Uterus (tissue), 4 donors: ENCODE data around the gene FHDC1. TPM values are rescaled to one million over a fixed set of nuclear protein-coding genes. Genes with fewer than 3 reads are reported as not detected.

Source experiments
- DNase-seq, 2 donors: peaks; one replicate each; pipeline ENCODE4 v3.0.0-alpha.2; 2019 to 2020
- H3K27ac ChIP-seq, 2 donors: fragments of 200-600 bp; sonication (generic); 1 replicate in 1 of 2; 2 replicates in 1 of 2; pipeline ENCODE4 v1.5.1; 2016 to 2018
- H3K27me3 ChIP-seq, 2 donors: fragments of 200-600 bp; sonication (generic); one replicate each; pipeline ENCODE4 v1.5.1; 2018 to 2019; ENCODE audit warnings: control low read depth in 1 of 2
- H3K36me3 ChIP-seq, 2 donors: fragments of 200-600 bp; sonication (generic); one replicate each; pipeline ENCODE4 v1.5.1; 2019; ENCODE audit warnings: control low read depth in 1 of 2
- H3K4me1 ChIP-seq, 2 donors: fragments of 200-600 bp; sonication (generic); one replicate each; pipeline ENCODE4 v1.5.1; 2018 to 2019; ENCODE audit warnings: control low read depth in 1 of 2
- H3K4me3 ChIP-seq, 2 donors: fragments of 200-600 bp; sonication (generic); 1 replicate in 1 of 2; 2 replicates in 1 of 2; pipeline ENCODE4 v1.5.1; 2018 to 2019; ENCODE audit warnings: mild to moderate bottlenecking in 1 of 2
- H3K9me3 ChIP-seq, 2 donors: fragments of 200-600 bp; sonication (generic); one replicate each; pipeline ENCODE4 v1.5.1; 2019; ENCODE audit warnings: control low read depth in 1 of 2
- CTCF ChIP-seq, 4 experiments: fragments of 200-600 bp in 2 of 4; fragments of 450-650 bp in 2 of 4; sonication (generic) in 2 of 4; IDR thresholded peaks; one replicate each; pipeline ENCODE4 v1.5.1; 2016 to 2019; ENCODE audit warnings: antibody characterized with exemption in 4 of 4, mild to moderate bottlenecking in 2 of 4, moderate library complexity in 1 of 4
- POLR2A ChIP-seq, 2 donors: fragments of 450-650 bp; IDR thresholded peaks; one replicate each; pipeline ENCODE4 v1.6.1; 2016; ENCODE audit warnings: antibody characterized with exemption in 2 of 2, mild to moderate bottlenecking in 1 of 2, moderate library complexity in 1 of 2
- intact Hi-C: fragments of 100-400 bp; cut with DNase I; formaldehyde crosslinking; loops from one replicate; pipeline ENCODE4 v1.15.1; 2023; ENCODE audit warnings: low total_unique reads
- total RNA-seq, 4 donors: library from RNA; depleted of rRNA in 3 of 4; stranded (reverse); fragments of >200 nt in 3 of 4; gene quantifications; one replicate each; pipeline versions ENCODE4 v1.1.0 to v1.2.4, GENCODE V29; 2014 to 2023
- donor health status: DM: yes; HTN: yes; CAD: no.

The FHDC1 gene
- total RNA-seq, 4 donors from 2014 or later: 0.88 to 10.0 (median 2.9) TPM

GRCh38 chr4:152910521-152910920 is 25.6 kb upstream of the FHDC1 start:
- no peak for TF ChIP-seq CTCF (IDR thresholded peaks at IDR 0.05)
- no peak for TF ChIP-seq POLR2A (IDR thresholded peaks at IDR 0.05)
- intact Hi-C loops: no loop called here
- Histone ChIP-seq H3K27ac (no peak overlapping the region), H3K4me3 (no peak overlapping the region), H3K27me3 (no peaks in the 10 kb centered on the region), H3K4me1 (no peaks in the 10 kb centered on the region), H3K36me3 (no peaks in the 10 kb centered on the region), H3K9me3 (no peaks in the 10 kb centered on the region)
- no peak for DNase-seq

- Histone ChIP-seq H3K36me3 (no peaks in the 10 kb centered on the region), H3K27me3 (no peaks in the 10 kb centered on the region), H3K27ac (no peak overlapping the region), H3K4me3 (no peak overlapping the region), H3K9me3 (no peaks in the 10 kb centered on the region), H3K4me1 (no peaks in the 10 kb centered on the region)
- no peak for DNase-seq
- TF ChIP-seq CTCF (IDR thresholded peaks at IDR 0.05) (no peak), POLR2A (IDR thresholded peaks at IDR 0.05) (no peak)
- intact Hi-C loops: no loop called here
These were observed 18.4 kb upstream of the FHDC1 start for GRCh38 chr4:152917543-152918395.

- Histone ChIP-seq H3K27me3 (no peaks in the 10 kb centered on the region), H3K4me1 (no peaks in the 10 kb centered on the region), H3K36me3 (no peaks in the 10 kb centered on the region), H3K4me3 (no peak overlapping the region), H3K9me3 (no peaks in the 10 kb centered on the region), H3K27ac (no peak overlapping the region)
- DNase-seq: no peak
- TF ChIP-seq CTCF (IDR thresholded peaks at IDR 0.05): no peak
- no peak for TF ChIP-seq POLR2A (IDR thresholded peaks at IDR 0.05)
- intact Hi-C loops: no loop called here
These were observed 16.3 kb upstream of the FHDC1 start for GRCh38 chr4:152919826-152920225.

GRCh38 chr4:152920768-152921167 is 15.4 kb upstream of the FHDC1 start:
- Histone ChIP-seq H3K27me3 (no peaks in the 10 kb centered on the region), H3K27ac (no peak overlapping the region), H3K4me3 (no peak overlapping the region), H3K4me1 (no peaks in the 10 kb centered on the region), H3K9me3 (no peaks in the 10 kb centered on the region), H3K36me3 (no peaks in the 10 kb centered on the region)
- TF ChIP-seq CTCF (IDR thresholded peaks at IDR 0.05) (no peak), POLR2A (IDR thresholded peaks at IDR 0.05) (no peak)
- DNase-seq: no peak
- intact Hi-C loops: no loop called here

GRCh38 chr4:152921284-152921683 is 14.8 kb upstream of the FHDC1 start:
- Histone ChIP-seq H3K4me1 (no peaks in the 10 kb centered on the region), H3K36me3 (no peaks in the 10 kb centered on the region), H3K27ac (no peak overlapping the region), H3K27me3 (no peaks in the 10 kb centered on the region), H3K4me3 (no peak overlapping the region), H3K9me3 (no peaks in the 10 kb centered on the region)
- intact Hi-C loops: no loop called here
- no peak for DNase-seq
- TF ChIP-seq CTCF (IDR thresholded peaks at IDR 0.05) (no peak), POLR2A (IDR thresholded peaks at IDR 0.05) (no peak)
